ENCODE results near the gene RPS6KB2.
"Not testable (repeated sequence)": the region's sequence is repeated elsewhere in the genome, so short reads cannot be mapped to it uniquely, and the experiment has no call there.

- TF ChIP-seq POLR2AphosphoS5, CTCF (IDR thresholded peaks at IDR 0.05): not testable (repeated sequence)
These were observed 26.0 kb upstream of the RPS6KB2 start for GRCh38 chr11:67402192-67402839.

All from prostate gland (tissue), 2 donors.